TTC549 (cell line): ENCODE data around the gene SIGLEC15.
"Not testable (repeated sequence)": the region's sequence is repeated elsewhere in the genome, so short reads cannot be mapped to it uniquely, and the experiment has no call there.

Source experiments
- FAIRE-seq: peaks from 2 replicates; lab custom pipeline; 2012; peaks lifted over from hg19 to GRCh38; lab: Jason Lieb, UNC

Gene SIGLEC15

DNA sequence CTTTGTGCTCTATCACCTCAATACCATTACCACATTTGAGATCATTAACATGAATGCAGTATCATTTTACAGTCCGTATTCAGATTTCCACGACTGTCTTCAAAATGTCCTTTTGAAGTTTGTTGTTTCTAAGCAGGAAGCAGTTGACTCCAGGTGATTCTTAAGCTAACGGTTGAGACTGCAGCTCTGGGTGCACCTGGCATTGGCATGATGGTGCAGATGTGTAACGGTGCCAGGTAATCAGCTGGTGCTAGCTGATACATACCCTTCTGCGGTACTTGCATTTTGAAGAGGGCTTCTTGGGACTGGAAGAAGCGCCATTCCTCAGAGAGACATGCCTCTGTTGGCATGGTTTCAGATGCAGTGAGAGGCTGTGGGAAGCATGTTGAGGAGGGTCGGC is 19.5 kb downstream of the SIGLEC15 start:
- no peak for FAIRE-seq

DNA sequence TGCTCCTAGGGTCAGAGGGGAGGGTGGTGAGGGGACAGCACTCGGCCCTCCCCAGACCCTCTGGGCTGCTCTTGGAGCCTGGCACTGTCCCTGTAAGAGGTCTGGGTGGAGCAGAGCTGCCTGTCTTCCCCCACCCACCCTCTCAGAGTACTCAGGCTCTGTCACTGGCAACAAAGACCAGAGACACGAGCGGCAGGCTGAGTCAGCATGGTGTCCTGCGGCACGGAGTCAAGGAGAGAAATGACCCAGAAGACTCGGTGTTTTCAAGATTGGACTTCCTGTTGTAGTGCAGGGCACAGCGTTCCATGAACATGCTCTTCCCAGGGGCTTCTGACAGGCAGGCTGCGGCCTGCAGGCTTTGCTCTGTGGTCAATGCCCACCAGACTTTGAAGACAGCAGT is 19.9 kb downstream of the SIGLEC15 start:
- no peak for FAIRE-seq

- no peak for FAIRE-seq
These were observed 21.6 kb downstream of the SIGLEC15 start for GRCh38 chr18:45847119-45847518.

DNA sequence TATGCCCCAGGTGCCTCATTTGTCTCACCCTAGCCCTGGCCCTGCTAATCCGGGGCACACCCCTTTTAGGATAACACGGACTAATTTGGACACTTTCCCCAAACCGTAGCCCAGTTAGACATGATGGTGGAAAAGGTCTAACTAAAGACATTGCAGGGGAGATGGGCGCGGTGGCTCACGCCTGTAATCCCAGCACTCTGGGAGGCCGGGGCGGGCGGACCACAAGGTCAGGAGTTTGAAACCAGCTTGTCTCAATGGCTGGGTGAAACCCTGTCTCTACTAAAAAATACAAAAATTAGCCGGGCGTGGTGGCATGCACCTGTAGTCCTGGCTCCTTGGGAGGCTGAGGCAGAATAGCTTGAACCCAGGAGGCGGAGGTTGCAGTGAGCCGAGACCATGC is 23.2 kb downstream of the SIGLEC15 start:
- not testable (repeated sequence) for FAIRE-seq

- no peak for FAIRE-seq
These were observed 24.1 kb downstream of the SIGLEC15 start for GRCh38 chr18:45849529-45849928.

DNA sequence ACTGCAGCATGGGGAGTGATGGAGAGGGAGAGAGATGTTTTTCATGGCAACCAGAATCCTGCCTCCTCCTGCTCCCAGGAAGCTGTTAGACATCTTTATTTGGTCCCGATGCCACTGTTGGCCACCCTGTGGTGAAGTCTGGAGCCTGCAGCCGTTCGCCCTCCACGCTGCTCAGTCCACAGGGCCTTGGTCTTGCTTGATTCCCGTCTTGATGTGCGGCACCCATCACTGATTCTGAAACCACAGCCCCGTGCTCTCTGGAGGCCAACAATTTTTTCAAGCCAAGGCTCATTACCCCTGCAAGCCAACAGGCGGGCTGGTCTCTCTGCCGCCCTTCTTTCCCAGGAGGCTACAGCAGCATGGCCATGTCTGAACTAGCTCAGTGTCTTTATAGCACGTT is 24.5 kb downstream of the SIGLEC15 start:
- no peak for FAIRE-seq

- no peak for FAIRE-seq
These were observed 25.9 kb downstream of the SIGLEC15 start for GRCh38 chr18:45851161-45851925.

- no peak for FAIRE-seq
These were observed 27.2 kb downstream of the SIGLEC15 start for GRCh38 chr18:45852631-45853030.

GRCh38 chr18:45854036-45854586 is 28.6 kb downstream of the SIGLEC15 start:
- no peak for FAIRE-seq

- no peak for FAIRE-seq
These were observed 31.1 kb downstream of the SIGLEC15 start for GRCh38 chr18:45856531-45856930.

- FAIRE-seq, result no peak
These were observed 33.9 kb downstream of the SIGLEC15 start for GRCh38 chr18:45859334-45859733.

- FAIRE-seq, result no peak
These were observed 35.0 kb downstream of the SIGLEC15 start for GRCh38 chr18:45860492-45860891.

DNA sequence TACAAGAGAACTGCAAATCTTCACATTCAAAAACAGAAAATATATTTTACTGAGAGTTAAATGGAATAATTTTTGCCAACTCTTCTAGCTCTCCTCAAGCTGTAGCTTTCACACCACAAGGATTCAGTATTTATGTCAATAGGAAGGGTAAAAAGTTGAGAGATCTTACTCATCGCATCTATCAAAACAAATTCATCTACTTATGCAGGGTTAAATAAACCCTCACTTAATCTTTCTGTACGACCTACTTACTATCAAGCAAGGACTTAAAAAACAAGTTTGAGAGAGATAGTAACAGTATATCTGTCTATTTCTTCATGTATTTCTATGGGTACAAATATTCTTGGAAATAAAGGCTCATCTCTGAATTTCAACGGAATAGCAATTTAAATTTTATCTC is 35.5 kb downstream of the SIGLEC15 start:
- FAIRE-seq, result no peak

DNA sequence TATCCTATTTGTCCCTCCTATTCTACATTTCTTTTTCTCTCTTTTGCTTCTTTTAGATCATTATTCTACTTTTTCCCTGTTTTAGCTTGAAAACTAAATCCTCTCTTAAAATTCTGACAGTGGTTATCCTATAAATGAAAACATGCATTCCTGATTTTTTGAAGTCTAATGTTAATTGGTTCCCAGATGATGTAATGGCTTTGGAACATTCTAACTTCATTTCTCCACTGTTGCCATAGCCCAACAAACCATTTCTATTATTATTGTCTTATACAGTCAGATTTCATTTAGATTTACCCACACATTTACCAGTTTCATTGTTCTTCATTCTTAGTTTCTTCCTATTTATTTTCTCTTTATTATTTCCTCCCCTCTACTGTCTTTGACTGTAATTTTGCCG is 36.5 kb downstream of the SIGLEC15 start:
- FAIRE-seq, result no peak

DNA sequence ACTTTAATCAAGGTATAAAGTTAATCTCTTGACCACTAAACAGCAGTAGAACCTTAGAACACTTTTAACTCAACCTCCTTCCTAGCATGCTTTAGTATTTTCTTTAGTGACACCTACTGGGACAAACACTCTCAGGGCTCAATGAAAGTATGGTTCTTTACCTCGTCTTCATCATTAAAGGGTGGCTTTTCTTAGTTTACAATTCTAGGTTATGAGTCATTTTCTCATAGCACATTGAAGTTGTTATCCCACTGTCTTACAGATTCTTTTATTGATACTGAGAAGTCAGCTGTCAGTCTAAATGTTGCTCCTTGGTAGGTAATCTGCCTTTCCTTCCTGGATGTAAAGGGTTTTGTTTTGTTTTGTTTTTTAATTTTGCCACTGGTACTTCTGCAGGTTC is 38.0 kb downstream of the SIGLEC15 start:
- no peak for FAIRE-seq

DNA sequence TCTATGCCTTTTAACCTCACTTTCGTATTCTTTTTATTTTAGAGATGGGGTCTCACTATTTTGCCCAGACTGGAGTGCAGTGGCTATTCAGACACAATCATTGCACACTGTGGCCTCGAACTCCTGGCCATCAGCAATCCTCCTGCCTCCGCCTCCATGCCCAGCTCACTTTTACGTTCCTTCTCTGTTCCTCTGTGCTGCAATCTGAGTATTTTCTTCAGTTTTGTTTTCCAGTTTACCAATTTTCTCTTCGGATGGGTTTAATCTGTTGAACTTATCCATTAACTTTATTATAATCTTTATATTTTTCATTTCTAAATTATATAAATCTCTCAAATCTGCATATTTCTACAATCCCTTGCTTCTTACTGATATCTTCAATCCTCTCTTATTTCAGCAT is 38.6 kb downstream of the SIGLEC15 start:
- FAIRE-seq, result no peak

GRCh38 chr18:45865466-45865865 is 40.0 kb downstream of the SIGLEC15 start:
- FAIRE-seq, result no peak

DNA sequence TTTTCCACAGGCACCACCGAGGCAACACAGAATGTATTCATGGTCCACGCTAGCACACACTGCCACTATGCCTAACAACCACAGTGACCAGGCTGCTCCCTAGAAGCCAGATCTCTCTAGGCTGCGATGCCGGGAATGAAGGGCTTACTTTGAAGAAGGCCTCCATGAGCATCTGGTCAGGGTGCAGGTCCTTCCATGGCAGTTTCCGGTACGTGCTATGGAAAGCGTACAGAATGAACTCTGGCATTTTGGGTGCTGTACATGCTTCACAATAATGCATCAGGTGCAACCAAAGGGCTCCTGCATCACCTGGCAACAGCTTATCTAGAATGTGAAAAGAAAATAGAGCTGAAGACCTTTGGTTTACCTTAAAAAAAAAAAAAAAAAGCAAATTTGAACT is 44.9 kb downstream of the SIGLEC15 start:
- no peak for FAIRE-seq

DNA sequence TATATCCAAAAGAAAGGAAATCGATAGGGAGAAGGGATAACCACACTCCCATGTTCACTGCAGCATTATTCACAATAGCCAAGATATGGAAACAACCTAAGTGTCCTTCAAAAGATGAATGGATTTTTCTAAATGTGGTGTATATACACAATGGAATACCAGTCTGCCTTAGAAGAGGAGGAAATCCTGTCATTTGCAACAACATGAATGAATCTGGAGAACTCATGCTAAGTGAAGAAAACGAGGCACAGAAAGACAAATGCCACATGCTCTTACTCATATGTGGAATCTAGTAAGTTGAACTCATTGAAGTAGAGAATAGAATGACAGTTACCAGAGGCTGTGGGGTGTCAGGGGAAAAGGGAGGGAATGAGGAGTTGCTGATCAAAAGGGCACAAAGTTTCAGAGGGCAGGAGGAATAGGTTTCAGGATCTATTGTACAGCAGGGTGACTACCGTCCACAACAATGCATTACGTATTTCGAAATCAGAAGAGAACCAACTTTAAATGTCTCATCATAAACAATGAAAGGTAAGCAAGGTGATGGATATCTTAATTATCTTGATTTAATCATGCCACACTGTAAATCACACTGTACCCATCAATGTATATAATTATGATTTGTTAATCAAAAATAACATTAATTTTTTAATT is 46.1 kb downstream of the SIGLEC15 start:
- no peak for FAIRE-seq

DNA sequence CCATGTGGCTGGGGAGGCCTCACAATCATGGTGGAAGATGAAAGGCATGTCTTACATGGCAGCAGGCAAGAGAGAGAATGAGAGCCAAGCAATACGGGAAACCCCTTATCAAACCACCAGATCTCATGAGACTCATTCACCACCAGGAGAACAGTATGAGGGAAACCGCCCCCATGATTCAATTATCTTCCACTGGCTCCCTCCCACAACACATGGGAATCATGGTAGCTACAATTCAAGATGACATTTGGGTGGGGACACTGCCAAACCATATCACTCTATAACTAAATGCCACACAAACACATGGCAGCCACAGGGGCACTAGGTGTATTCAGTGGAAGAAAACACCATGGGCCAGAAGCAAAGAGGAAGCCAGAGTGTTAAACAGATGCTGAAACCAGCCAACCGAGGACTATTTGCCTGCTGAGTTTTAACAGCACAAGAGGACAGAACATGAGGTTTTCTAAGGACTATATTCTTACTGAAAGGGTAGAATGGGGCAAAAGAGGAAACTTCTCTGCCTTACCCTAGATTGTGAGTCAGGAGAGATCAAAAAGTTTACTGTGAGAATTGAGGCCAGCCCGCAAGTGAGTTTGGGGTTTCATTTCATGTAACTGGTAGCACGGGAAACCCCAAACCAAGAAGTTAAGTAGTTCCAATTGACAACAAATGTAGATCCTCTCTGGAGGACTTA is 49.2 kb downstream of the SIGLEC15 start:
- FAIRE-seq, result no peak

- no peak for FAIRE-seq
These were observed 50.7 kb downstream of the SIGLEC15 start for GRCh38 chr18:45876161-45876560.

DNA sequence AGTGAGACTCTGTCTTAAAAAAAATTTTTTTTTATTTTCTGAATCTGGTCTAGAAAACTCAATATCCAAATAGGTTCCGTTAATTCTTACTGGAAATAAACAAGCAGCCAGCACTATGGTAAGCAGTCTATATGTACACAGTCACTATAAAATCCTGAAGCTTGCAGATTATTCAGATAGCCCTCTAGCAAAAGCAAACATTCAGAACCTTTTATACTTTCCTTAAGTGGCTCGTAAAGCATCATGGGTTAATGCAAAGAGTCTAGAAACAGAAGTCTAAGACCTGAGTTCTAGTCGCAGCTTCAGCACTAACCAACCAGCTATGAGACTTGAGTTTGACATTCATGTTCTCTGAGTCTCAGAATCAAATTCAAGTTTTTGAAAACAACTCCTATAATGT is 51.9 kb downstream of the SIGLEC15 start:
- FAIRE-seq, result no peak
